Measurements from ENCODE around the gene SPATA33.

The SPATA33 gene

GRCh38 chr16:89657442-89658220 lies at the start of gene SPATA33, which contains the start of gene CHMP1A:
Gene SPATA33, plus strand, starts transcription at chr16:89657836. Its CDS starts 76 bp downstream, at chr16:89657912.
Gene CHMP1A, minus strand, starts transcription at chr16:89657708. Its CDS starts 120 bp downstream, at chr16:89657588.
- DNase-seq (ENCODE audit: low read depth in 1 of 2, low spot score in 1 of 2) = peak; percentile 90 to 91

GRCh38 chr16:89607937-89608740 lies 49.5 kb upstream of the SPATA33 start:
- no peak for DNase-seq (ENCODE audit: low read depth in 1 of 2, low spot score in 1 of 2)

- DNase-seq (ENCODE audit: low read depth in 1 of 2, low spot score in 1 of 2) = no peak
These were observed 47.6 kb upstream of the SPATA33 start for GRCh38 chr16:89610108-89610453.

- no peak for DNase-seq (ENCODE audit: low read depth in 1 of 2, low spot score in 1 of 2)
These were observed 45.0 kb upstream of the SPATA33 start for GRCh38 chr16:89612415-89613166.

GRCh38 chr16:89613231-89613953 lies 44.2 kb upstream of the SPATA33 start, which contains the start of gene DPEP1:
Gene DPEP1, plus strand, starts transcription at chr16:89613642. Its CDS starts 16,769 bp downstream, at chr16:89630411.
- no peak for DNase-seq (ENCODE audit: low read depth in 1 of 2, low spot score in 1 of 2)

- no peak for DNase-seq (ENCODE audit: low read depth in 1 of 2, low spot score in 1 of 2)
These were observed 43.6 kb upstream of the SPATA33 start for GRCh38 chr16:89613954-89614459.

- no peak for DNase-seq (ENCODE audit: low read depth in 1 of 2, low spot score in 1 of 2)
These were observed 42.5 kb upstream of the SPATA33 start for GRCh38 chr16:89615176-89615575.

GRCh38 chr16:89615596-89616090 lies 42.0 kb upstream of the SPATA33 start:
- no peak for DNase-seq (ENCODE audit: low read depth in 1 of 2, low spot score in 1 of 2)

- no peak for DNase-seq (ENCODE audit: low read depth in 1 of 2, low spot score in 1 of 2)
These were observed 41.0 kb upstream of the SPATA33 start for GRCh38 chr16:89616623-89617022.

- DNase-seq (ENCODE audit: low read depth in 1 of 2, low spot score in 1 of 2) = no peak
These were observed 40.6 kb upstream of the SPATA33 start for GRCh38 chr16:89617036-89617435.

- no peak for DNase-seq (ENCODE audit: low read depth in 1 of 2, low spot score in 1 of 2)
These were observed 39.3 kb upstream of the SPATA33 start for GRCh38 chr16:89618109-89618998.

- no peak for DNase-seq (ENCODE audit: low read depth in 1 of 2, low spot score in 1 of 2)
These were observed 37.8 kb upstream of the SPATA33 start for GRCh38 chr16:89619840-89620239.

GRCh38 chr16:89620406-89620841 lies 37.2 kb upstream of the SPATA33 start:
- no peak for DNase-seq (ENCODE audit: low read depth in 1 of 2, low spot score in 1 of 2)

GRCh38 chr16:89621136-89621697 lies 36.4 kb upstream of the SPATA33 start:
- no peak for DNase-seq (ENCODE audit: low read depth in 1 of 2, low spot score in 1 of 2)

- DNase-seq (ENCODE audit: low read depth in 1 of 2, low spot score in 1 of 2) = no peak
These were observed 35.8 kb upstream of the SPATA33 start for GRCh38 chr16:89621698-89622409.

- DNase-seq (ENCODE audit: low read depth in 1 of 2, low spot score in 1 of 2) = no peak
These were observed 34.0 kb upstream of the SPATA33 start for GRCh38 chr16:89623511-89624261.
